ENCODE measurements around the gene DHCR7. TPM values are rescaled to one million over a fixed set of nuclear protein-coding genes. Genes with fewer than 3 reads are reported as not detected.

DHCR7 gene
- total RNA-seq, 4 donors from 2014 or later = 5.8 to 9.5 (median 9.2) TPM

DNA sequence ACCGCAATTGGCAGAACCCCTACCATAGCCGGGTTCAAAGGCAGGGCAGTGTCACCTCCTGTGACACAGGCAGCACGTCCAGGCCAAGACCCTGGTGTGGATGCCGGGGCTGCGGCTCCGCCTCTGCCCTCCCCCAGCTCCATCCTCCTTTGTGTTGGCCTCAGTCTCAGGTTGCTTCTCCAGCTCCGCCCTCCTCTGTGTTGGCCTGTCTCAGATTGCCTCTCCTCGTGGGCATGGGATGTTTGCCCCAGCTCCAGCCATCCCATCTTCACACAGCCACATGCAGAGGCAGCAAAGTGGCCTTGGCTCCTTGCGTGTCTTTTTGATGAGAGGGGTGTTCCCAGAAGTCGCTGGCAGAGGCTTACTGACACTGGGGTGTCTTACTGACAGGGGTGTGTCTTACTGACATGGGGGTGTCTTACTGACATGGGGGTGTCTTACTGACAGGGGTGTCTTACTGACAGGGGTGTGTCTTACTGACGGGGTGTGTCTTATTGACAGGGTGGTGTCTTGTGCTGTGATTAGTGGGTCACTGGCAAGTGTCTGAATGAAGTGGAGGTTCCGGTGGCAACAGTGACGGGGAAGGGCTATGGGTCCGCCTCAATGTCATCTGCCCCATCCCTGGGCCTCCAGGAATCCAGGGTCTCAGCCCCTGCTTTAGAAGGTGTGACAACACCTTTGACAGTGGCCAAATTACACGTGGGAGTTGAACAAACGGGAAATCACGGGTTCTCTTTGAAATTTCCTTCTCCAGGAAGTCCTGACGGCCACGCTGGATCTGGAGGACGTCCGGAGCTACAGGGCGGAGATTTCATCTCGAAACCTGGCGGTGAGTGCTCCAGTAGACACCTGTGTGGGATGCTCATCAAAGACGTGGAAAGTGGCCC lies 29.7 kb upstream of the DHCR7 start:
- no peaks in the 10 kb centered on the region for H3K27me3 ChIP-seq
- no peaks in the 10 kb centered on the region for H3K9me3 ChIP-seq
- WGBS = 85% methylated on average over 24 of the region's 25 CpGs
- no peak overlapping the region for H3K4me3 ChIP-seq
- no peaks in the 10 kb centered on the region for H3K4me1 ChIP-seq
- peaks cover 90 to 100% (median 98%) of the 10 kb centered on the region in 4 donors for H3K36me3 ChIP-seq
- TF ChIP-seq, protein P1, sequence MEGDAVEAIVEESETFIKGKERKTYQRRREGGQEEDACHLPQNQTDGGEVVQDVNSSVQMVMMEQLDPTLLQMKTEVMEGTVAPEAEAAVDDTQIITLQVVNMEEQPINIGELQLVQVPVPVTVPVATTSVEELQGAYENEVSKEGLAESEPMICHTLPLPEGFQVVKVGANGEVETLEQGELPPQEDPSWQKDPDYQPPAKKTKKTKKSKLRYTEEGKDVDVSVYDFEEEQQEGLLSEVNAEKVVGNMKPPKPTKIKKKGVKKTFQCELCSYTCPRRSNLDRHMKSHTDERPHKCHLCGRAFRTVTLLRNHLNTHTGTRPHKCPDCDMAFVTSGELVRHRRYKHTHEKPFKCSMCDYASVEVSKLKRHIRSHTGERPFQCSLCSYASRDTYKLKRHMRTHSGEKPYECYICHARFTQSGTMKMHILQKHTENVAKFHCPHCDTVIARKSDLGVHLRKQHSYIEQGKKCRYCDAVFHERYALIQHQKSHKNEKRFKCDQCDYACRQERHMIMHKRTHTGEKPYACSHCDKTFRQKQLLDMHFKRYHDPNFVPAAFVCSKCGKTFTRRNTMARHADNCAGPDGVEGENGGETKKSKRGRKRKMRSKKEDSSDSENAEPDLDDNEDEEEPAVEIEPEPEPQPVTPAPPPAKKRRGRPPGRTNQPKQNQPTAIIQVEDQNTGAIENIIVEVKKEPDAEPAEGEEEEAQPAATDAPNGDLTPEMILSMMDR (IDR thresholded peaks at IDR 0.05) = no peak
- TF ChIP-seq EP300 (IDR thresholded peaks at IDR 0.05) (no peak), POLR2AphosphoS5 (IDR thresholded peaks at IDR 0.05) (no peak), POLR2A (IDR thresholded peaks at IDR 0.05; ENCODE audit: low read depth) (no peak)
- intact Hi-C loops (cut with DNase I) = no loop called here
- H3K27ac ChIP-seq (replicated peaks in 1 of 4) = no peak overlapping the region
- no peak for DNase-seq (ENCODE audit: extremely low spot score)

DNA sequence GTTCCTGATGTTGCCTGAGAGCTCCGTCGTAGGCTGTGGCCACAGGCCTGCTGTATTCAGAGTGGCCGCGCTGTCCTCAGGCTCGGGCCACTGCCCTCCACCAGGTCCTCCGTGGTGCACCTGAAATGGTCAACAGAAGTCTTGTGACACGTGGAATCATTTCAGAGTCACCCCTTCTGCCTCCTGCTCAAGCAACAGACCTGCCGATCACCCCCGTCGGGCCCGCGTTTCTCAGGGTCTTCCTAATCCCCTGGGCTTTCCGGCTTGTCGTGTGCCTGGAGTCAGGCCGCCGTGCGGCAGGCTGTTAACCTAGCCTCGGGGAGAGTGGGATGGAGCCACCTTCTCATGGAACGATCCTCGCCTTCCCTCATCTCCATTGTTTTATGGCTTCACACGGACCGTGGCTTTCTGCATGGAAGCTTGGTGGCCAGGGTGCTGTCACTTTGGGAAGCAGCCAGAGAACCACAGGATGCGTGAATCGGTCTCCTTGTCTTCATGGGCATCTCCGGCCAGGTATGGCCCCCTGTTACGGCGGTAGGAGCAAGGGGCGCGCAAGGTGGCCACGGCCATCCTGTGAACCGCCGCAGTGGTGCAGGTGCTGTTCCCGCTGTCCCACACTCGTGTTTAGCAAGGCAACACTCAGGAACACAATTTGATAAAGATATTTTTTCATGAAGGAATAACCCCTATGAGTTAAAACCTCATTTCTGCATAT lies 28.9 kb upstream of the DHCR7 start:
- Histone ChIP-seq H3K9me3 (no peaks in the 10 kb centered on the region), H3K4me3 (no peak overlapping the region), H3K27ac (replicated peaks in 1 of 4) (no peak overlapping the region), H3K4me1 (no peaks in the 10 kb centered on the region), H3K27me3 (no peaks in the 10 kb centered on the region), H3K36me3 (peaks cover 89 to 100% (median 99%) of the 10 kb centered on the region in 4 donors)
- WGBS = 90% methylated on average over 32 of the region's 34 CpGs
- TF ChIP-seq, protein P1 (IDR thresholded peaks at IDR 0.05) = no peak
- TF ChIP-seq POLR2AphosphoS5 (IDR thresholded peaks at IDR 0.05) = no peak
- TF ChIP-seq EP300 (IDR thresholded peaks at IDR 0.05) = no peak
- intact Hi-C loops (cut with DNase I) = no loop called here
- no peak for DNase-seq (ENCODE audit: extremely low spot score)

DNA sequence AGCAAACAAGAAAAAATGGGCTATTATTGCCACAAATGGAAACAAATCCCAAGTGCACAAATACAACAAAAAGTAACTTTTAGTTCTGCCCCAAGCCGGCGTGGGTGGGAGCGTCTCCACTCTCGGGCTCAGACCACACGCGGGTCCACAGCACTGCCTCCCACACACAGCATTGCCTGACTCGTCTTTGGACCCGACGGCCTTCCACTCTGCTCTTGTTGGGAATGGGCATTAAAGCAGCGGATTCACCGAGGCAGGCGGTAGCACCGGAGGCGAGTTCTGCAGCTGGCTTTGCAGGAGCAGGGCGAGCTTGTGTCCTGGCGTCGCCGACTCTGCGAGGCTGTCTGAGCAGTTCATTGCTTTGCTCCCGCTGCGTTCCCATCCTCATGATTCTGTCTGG lies 27.8 kb upstream of the DHCR7 start:
- no peak for DNase-seq (ENCODE audit: extremely low spot score)
- Histone ChIP-seq H3K9me3 (no peaks in the 10 kb centered on the region), H3K4me3 (no peak overlapping the region), H3K4me1 (no peaks in the 10 kb centered on the region), H3K27ac (replicated peaks in 1 of 4) (no peak overlapping the region), H3K36me3 (peaks cover 81 to 100% (median 94%) of the 10 kb centered on the region in 4 donors), H3K27me3 (no peaks in the 10 kb centered on the region)
- WGBS = 96% methylated on average over 17 of the region's 21 CpGs
- TF ChIP-seq POLR2AphosphoS5 (IDR thresholded peaks at IDR 0.05) = no peak
- no peak for TF ChIP-seq EP300 (IDR thresholded peaks at IDR 0.05)
- TF ChIP-seq, protein P1 (IDR thresholded peaks at IDR 0.05) = no peak
- TF ChIP-seq POLR2A (IDR thresholded peaks at IDR 0.05; ENCODE audit: low read depth) = no peak
- intact Hi-C loops (cut with DNase I) = no loop called here

DNA sequence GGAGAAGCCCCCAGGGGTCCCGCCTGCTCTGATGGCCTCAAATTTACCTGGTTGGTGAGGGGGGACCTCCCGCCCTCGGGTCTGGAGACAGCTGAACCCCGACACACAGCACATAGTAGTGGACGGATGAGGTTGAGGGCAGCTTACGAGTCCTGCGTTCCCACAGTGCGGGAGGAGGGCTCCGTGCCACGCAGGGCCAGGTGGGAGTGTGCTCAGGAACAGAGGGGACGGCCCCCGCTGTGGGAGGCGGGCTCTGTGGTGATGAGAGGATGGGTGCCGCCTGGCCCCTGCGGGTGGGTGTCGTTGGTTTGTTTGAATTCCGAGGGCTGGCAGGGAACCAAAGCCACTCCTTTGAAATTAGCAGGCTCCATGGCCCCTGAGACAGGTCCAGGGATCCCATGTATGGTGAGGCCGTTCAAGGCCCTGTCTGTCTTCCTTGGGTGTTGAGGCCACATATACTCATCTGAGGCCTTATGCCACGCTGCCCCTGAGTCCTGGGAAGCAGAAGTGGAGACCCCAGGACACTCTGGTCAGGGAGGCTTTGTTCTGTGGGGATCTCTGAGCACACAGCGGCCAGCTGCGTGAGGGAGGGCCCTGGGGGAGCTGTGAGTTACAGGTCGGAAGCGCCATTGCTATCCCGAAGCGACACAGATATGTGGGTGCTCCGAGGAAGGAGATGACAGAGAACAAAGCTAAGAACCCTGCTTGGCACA lies 26.7 kb upstream of the DHCR7 start:
- Histone ChIP-seq H3K36me3 (peaks cover 71 to 92% (median 83%) of the 10 kb centered on the region in 4 donors), H3K27me3 (no peaks in the 10 kb centered on the region), H3K27ac (replicated peaks in 1 of 4) (no peak overlapping the region), H3K4me1 (no peaks in the 10 kb centered on the region), H3K9me3 (no peaks in the 10 kb centered on the region), H3K4me3 (no peak overlapping the region)
- intact Hi-C loops (cut with DNase I) = no loop called here
- DNase-seq (ENCODE audit: extremely low spot score) = no peak
- 96% methylated on average over 24 of the region's 26 CpGs for WGBS
- TF ChIP-seq POLR2AphosphoS5 (IDR thresholded peaks at IDR 0.05) = no peak
- no peak for TF ChIP-seq POLR2A (IDR thresholded peaks at IDR 0.05; ENCODE audit: low read depth)
- no peak for TF ChIP-seq EP300 (IDR thresholded peaks at IDR 0.05)
- TF ChIP-seq, protein P1 (IDR thresholded peaks at IDR 0.05) = no peak
